GM21360 (cell line): ENCODE measurements around the gene CDH12.
A peak's percentile ranks its signal among the peaks of the same experiment; 100 is the strongest.

Source experiments
- ATAC-seq: cut with Tn5 transposase; IDR thresholded peaks from one replicate; pipeline ENCODE4 v1.9.1; 2021; ENCODE audit warnings: mild to moderate bottlenecking, moderate library complexity; ENCODE audit not compliant: unreplicated experiment

Gene CDH12

DNA sequence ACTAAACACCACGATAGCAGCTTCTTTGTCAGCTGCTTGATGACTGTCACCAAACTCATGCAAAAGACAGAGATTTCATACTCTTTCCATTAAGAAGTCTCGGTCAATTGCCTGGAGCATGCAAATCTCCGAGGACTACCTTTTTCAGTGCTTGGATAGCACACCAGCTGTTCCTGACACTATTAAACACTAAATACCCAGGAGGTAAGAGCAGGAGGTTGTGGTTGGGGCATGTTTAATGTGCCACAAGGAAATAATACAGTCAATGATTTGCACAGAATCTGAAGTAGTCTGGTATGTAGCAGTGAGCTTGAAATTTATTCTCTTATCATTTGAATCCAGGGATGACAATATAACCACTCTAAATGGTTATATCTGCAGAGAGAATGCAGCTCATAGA lies 996.2 kb downstream of the CDH12 start:
- ATAC-seq: no peak

DNA sequence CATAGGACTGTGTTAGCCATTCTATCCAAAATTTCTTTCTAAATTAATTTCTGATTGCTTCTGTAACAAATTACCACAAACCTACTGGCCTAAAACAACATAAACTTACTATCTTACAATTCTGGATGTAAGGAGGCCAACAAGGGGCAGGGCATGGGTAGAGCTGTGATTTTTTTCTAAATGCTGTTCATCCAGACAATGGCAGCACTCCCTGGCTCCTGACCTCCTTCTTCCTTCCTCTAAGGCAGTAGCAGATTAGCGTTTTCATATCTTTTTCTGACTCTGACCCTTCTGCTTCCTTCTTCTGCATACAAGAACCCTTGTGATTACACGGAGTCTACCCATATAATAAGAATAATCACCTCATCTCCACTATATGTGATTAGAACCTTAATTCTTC lies 1005.8 kb downstream of the CDH12 start:
- no peak for ATAC-seq

DNA sequence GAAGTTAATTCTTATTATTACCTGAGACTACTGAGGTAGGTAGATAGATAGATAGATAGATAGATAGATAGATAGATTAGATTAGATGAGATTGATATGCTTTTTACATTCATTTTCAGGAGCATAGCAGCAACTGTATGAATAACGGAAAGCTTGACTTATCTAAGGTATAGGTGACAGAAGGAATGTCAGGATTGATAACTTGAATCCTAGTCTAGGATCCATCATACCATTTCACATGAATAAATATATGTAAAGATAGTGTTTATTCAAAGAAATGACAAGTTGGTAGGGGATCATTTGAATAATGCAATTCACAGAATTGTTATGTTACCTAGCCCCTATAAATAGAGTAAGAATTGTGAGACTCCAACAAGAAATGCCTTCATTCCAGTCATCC lies 1008.2 kb downstream of the CDH12 start:
- no peak for ATAC-seq

DNA sequence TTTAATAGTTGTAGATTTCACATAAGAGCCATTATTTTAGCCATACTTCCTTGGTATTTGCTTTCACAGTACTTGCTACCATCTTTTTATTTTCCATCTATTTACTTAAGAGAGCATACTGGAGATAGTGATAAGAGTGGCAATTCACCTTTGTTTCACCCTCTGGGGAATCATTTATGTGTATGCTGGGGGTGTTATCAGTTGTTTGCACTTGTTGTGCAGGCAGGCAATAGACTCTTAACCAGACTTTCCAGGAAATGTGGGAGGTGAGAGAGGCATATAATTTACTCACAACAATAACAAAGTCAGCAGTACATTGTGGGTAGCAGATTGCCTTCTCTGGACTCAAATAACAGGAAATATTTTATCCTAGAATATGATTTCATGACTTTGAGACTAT lies 1018.3 kb downstream of the CDH12 start:
- no peak for ATAC-seq

DNA sequence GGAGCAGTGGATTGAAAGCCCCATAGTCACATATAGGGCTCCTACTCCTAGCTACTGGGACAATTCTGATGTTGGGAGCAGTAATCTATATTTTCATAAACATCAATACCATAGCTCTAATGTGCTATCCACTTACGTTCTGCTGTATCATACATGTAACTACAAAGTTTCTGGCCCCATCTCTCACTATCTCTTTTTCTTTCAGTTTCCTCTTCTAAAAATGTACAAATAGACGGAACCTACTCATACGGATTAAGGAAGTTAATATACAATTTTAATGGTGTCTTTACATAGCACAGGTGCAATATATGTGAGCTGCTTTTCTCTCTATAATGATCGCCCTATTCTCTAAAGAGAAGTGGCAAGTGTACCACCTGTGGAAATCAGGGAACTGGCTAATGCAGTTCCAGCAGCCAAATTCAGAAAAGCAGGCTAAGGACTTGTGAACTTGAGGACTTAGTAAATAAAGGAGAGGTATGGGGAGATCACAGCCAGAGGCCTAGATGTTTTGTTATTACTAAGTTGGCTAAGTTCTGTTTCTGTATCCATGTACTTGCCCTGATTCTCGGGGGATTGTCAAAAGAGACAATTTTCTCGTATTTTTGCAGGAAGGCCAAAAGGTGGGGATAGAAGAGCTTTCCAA lies 1021.9 kb downstream of the CDH12 start:
- peak; percentile 84 for ATAC-seq

DNA sequence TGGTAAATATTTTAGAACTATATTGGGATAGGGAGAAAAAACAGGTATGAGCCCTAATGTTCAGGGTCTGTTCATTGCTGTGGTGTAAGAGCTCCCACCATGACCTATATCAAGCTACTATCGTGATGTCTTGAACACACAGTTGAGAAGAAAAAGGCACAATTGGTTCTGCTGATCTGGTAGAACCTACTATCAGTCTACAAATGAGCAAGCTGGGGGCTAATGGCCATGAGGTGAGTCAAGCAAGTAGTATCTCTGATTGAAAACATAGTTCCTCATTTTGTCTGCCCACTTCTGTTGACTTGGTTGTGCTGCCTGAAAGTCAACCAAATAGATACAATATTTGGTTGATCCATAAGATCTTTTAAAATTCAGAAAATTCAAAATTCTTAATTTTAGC lies 1026.3 kb downstream of the CDH12 start:
- ATAC-seq: peak; percentile 43

DNA sequence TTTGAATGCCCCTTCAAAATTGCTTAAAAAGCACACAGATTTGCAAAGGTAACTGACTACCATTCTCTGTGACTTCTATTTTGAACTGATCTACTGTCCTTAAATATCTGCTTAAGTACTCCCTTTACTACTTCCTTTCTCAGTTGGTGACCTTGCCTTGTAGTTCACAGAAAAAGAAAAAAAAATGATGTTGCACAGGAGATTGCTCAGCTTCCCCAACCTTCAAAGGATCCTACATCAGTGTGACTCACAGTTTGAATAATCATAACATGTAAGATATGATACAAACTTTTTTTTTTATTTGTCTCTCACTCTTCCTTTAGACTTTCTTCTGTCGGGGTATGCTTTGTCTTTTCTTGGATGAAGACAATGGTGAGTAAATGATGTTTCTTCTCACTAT lies 1029.6 kb downstream of the CDH12 start:
- ATAC-seq: no peak

DNA sequence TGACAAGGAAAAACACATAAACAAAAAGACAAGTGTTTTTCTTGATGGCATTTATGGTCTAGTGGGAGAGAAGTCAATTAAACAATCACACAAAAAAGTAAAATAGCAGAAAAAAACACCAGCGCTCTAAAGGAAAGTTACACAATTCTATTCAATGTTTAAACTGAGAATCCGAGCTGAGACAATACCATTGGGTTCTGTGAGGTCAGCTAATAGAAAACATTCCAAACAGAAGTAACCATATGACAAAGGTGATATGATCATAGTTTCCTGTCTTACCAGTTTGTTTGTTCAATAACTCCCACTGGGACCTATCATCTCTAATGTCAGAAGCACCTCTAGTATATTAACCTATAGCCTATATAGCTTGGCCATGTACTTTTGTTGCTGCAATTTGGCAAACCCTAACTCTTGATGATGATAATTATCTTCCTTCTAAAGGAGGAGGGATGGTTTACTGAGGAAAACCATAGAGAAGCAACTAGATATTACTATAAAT lies 1030.0 kb downstream of the CDH12 start:
- no peak for ATAC-seq

DNA sequence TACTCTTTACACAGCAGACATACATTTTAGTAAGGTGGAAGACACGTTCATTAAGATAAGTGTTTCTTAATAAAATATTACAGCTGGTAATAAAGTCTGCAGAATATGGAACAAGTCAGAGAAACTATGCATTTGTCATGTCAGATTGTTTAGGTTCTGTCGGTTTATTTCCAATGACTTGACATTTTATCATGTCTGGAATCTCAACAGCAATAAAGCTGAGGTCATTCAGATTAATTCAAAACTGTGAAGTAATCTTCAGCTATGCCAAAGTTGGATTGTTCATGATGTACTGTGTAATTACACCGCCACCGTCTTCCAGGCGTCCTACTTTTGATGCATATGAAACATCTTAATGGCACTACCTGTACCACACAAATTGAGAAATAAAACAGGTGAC lies 1032.6 kb downstream of the CDH12 start:
- ATAC-seq: no peak

DNA sequence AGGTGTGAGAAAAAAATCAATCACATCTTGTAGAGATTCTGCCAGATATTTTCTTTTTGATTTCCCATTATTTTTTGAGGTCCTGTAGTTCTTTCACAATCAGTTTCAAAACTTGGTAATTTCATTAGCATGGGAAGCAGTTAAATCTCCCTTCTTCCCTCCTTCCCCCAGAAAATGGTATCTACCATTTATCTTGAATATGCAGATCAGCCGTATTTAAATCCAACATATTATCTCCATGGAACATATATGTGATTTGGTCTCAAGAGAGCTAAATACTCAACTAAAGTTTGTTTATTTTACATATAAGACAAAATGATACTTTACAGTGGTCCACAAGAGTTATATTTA lies 1034.8 kb downstream of the CDH12 start:
- ATAC-seq: no peak

DNA sequence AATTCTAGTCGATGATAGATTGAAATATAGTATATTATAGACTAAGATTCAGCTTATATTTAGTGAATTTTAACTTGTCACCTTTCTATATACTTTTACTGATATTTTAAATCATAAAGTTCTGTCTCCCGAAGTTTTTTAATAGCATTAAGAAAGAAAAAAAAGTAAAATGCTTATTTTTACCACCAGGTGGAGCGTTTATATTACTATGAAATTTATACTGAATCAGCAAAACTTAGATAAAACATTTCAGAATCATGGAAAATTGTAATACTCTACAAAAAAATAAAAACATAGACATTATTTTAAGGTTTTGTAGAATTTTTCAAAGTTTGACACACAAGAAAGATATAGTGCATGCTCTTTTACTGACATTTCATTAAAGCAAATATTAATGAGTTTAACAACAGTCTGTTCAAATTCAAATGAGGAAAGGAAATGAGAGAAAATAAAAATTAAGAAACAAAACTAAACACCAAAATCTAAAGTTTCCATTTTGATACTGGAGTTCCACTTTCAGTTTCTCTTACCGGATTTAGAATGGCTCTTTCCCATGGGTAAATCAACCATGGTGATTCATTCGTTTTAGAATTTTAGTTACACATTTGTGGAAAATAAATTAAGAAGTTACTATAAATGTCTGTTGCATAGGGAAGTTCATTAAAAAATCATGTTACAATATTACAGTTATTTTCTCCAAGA lies 1035.3 kb downstream of the CDH12 start:
- ATAC-seq: no peak

DNA sequence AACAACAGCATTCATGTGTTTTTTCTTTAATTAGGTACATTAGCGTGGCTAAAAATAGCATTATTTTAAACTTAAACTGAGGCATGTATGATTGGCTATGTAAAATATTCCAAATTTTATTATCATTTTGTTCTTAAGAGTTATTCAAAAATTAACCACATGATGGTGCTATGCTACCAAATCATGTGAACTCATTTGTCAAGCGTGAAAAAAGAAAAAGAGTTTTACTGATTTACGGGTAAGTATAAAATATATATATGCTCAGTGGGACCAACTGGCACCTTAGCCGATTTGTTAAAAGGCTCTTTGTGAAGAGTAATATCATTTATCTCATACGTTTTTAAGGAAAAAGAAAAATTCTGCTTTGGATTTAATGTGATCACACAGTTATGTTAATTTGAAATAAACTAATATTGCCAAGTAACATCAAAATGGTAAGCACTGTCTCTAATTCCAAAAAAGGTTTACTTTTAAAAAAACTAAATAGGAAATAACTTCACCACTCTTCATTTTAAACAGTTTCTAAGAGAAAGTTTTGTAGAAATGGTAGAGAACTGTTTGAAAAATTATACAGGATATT lies 1042.3 kb downstream of the CDH12 start:
- ATAC-seq: no peak

DNA sequence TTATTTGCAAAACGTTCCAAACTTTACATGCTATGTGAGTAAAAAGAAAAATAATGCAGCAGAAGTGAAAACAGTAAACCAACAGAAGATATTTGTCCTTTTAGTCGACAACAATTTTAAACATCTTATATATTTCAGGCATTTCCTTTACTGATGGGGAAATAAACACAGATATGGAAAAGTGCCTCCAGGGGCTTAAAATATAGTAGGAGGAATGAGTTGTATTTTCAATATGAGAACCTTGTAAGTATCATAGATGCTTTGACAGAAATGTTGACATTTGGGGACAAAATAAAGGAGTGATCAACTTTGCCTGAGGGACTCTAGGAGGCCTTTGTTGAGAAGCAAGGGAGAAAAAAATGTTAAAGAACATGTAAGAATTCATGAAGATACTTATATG lies 1043.5 kb downstream of the CDH12 start:
- no peak for ATAC-seq

DNA sequence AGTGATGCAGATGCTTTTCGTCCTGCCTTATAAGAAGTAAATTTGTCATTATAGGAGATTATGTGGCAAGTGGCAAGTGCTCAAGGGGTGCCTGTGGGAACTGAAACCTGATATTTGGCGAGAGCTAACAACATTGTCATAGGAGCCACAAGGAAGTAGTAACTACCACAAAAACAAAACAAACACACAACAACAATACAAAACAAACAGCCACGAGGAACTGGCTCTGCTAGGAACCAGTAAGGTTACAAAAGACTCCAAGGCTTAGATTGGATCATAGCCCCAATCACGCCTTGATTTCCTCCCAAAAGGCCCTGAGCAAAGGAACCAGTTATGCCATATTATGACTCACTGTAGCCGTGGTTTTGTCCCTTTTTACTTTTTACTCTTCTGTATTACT lies 1045.2 kb downstream of the CDH12 start:
- no peak for ATAC-seq

DNA sequence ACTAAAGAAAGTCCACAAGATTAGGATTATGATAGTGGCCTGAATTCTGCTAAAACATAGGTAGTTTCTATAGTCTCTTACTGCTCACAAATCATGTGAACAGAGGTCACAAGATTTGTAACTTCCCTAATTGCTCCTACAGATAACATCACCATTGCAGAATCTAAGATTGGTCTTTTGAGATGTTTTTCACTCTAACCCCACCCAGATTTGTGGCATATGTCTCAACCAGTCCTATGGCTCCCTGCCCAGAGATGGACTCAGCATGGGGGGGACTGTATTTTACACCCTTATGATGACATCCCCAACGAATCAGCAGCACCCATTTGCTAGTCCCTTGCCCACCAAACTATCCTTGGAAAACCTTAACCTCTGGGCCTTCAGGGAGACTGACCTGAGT lies 1046.2 kb downstream of the CDH12 start:
- no peak for ATAC-seq

DNA sequence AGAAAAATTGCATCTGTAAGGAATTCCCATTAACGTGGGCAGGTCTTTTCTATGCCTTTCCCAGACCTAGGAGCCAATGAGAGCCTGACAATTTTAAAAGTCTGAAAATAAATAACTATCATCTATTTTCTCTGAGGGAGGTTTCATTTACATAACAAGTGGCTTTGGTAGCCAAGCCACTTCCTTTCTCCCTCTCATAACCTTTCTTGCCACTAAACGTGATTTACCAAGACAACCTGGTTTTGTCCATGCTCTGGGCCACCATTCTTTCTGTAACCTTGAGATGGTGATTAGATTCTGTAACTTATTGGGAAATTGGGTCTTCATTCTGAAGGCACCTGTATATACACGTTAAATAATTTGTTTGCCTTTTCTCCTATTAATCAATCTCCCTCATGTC lies 1046.9 kb downstream of the CDH12 start:
- ATAC-seq: no peak

DNA sequence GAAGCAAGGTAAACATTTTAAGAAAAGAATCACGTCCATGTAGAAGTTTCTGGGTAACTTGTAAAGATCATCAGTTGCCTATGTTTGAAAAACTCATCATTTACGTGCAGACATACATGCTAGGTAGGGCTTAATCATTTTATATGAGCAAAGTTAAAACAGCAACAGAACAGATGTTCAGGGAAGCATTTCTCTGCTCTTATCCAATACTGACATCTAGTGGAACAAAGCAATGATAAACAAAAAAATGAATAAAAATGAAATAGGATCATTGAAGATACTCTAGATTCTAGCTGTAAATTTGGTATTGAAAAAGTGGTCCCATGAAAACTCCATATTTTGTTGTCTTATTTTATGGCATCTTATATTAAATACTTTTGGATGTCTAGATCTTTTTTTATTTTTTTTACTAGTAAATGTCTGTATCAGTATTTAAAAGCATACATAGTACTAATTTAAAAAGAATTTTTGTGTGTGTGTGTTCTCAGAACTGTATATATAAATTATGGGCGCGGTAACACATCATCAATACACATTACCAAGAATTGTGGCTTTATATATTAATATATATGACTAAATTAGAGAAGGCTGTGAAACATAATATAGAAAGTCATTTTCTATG lies 1050.2 kb downstream of the CDH12 start:
- no peak for ATAC-seq

DNA sequence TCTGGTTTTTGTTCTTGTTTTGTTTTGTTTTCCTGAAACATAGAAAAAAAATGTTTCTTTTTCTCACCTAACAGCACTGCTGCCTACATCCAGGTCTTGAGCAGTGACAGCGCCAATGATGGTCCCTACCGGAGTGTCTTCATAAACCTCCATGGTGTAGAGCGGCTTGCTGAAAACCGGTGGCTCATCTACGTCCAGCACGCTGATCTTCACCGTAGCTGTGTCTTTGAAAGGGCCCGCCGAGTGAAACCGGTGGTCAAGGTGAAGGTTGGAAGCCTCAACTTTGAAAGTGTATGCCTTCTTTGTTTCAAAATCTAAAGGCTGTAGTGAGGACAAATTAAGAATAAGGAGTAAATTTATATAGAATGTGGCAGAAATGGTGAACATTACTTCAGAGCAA lies 1051.0 kb downstream of the CDH12 start:
- no peak for ATAC-seq

DNA sequence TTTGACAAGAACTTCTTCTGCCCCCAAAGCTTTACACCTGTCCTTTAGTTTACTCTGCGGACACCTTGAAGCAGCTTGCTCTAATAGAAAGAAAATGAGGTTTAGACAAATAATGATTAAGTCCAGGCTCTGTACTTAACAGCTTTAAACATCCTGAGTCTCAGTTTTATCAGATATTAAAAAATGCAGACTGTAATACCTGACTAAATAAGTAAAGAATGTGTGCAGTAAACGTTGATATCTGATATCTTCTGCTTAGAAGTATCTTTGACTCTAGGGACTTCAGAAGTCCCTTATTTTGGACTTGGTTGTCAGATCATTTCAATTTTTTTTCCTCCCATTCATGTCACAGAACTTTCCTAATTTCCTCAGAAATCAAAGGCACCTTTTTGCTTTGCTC lies 1060.4 kb downstream of the CDH12 start:
- ATAC-seq: no peak

DNA sequence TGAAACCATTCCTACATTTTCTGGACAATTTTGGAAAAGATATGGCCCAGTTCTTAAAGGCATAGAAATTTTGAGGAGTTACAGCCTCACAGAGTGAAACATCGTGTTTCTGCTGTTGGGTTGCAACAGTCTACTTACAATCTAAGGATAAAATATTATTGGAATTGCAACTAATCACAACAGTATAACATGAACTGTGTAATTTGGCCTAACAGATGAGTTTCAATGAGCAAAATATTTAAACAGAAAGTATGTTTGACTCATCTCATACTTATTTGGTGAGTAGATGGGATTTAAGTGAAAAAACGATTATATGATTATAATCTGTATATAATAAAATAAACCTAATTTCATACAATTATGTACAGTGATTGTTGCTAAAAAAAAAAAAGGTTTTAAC lies 1061.8 kb downstream of the CDH12 start:
- no peak for ATAC-seq

DNA sequence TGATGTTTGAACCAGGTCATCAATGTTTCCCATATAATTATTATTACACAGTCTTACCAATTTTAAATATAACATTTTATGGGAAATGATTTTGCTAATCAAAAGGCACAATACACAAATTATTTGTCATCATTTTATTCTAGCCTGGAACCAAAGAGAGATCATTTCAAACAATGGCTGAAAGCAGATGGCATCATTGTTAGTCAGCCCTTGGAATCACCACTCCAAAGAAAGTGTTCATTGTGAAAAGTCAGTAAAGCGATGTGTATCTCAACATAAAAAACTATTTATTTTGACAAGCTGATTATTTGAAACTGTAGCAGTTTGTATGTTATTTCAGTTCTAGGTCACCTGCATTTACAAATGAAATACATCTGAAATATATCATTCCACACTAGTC lies 1068.7 kb downstream of the CDH12 start:
- no peak for ATAC-seq

DNA sequence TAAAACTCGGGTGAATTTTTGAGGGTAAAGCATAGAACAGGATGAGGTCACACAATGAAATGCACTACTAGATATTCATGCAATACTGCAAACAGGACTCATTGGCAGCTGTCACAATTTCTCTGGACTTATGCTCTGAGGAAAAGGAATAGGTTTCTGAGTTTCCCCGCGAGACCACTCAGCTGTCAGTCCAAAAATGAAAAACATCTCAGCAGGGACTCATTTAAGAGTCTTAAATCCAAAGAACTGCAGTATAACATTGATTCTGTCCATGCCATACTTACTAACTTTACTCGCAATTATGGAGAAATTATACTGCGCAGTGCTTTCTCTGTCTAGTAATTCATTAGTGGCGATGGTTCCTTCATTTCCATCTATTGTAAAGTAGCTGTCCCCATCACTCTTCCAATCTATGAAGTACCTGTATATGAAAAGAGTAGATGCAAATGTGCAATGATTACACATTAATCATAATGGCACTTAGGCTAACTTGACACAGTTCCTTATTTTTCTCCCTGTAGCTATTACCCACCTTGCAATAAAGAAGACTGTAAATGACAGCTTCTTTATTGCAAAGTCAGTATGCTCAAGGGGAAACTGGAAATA lies 1070.0 kb downstream of the CDH12 start:
- no peak for ATAC-seq
